ENCODE measurements around the gene RAD51B.

Gene RAD51B

DNA sequence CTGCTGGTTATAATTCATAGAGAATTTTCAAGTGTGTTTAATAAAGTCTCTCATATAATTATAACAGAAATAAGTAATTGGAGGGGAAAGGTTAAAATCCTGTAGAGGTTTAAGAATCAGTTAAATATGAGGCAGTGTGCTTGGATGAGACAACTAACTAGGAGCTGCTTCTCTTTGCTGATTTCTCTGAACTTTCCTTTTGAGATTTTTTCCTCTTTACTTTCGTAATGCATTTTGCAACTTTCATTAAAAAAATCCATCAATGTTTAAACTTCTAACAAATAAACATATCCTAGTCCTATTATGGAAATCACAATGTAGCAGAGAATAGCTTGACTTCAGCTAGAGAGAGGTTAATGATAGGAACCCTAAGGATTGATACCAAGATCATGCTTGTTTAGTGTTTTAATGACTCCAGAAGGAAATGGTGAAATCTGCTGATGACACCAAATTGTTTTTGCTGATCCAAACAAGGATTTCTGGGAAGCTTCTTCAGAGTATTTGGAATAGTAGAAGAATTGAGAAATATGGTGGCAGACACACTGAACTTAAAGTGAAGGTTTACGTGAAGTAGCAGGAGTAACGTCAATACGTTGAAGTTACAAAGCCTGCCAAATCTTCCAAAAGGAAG is 122.6 kb downstream of the RAD51B start:
- H3K9me3 Mint-ChIP-seq, result no peaks in the 10 kb centered on the region
- no peak overlapping the region for H3K27ac Mint-ChIP-seq
- H3K27me3 Mint-ChIP-seq, result no peaks in the 10 kb centered on the region
- H3K36me3 Mint-ChIP-seq, result no peaks in the 10 kb centered on the region
- no peak overlapping the region for H3K4me3 Mint-ChIP-seq
- no peaks in the 10 kb centered on the region for H3K4me1 Mint-ChIP-seq

DNA sequence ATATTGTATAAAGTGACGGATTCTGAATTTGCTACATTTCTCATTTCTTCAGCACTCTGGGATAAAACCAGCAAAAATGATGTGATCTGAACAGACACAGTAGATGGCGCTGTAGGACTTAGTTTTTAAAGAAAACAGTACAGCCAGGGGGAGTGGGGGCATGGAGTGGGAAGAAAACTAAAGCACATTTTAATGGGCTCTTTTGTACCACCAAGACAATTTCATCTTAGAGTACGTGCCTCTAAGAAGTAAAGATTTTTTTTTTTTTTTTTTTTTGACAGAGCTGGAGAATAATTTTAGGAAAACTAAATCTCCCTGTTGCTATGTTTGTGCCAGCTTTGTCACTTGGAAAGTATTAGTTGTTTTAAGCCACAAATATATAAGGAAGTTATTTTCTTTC is 124.4 kb downstream of the RAD51B start:
- Mint-ChIP-seq H3K36me3 (no peaks in the 10 kb centered on the region), H3K4me3 (no peak overlapping the region), H3K27ac (no peak overlapping the region), H3K27me3 (no peaks in the 10 kb centered on the region), H3K4me1 (no peaks in the 10 kb centered on the region), H3K9me3 (no peaks in the 10 kb centered on the region)

DNA sequence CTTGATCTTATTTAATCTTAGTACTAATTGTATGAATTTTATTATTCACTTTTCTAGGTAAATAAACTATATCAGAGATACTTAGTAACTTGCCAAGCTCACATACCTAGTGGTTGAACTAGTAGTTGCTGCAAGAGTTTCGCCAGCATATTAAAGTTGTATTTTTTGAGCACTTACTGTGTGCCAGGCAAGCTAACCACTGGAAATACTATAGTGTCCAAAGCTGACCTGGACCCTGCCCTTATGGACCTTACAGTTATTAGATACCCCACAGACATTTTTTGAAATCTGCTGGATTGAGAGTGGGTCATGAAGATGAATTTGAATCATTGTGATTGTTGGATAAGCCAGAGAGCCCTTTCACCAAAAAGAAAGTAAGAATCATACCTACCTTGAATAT is 125.0 kb downstream of the RAD51B start:
- H3K9me3 Mint-ChIP-seq, result no peaks in the 10 kb centered on the region
- H3K4me3 Mint-ChIP-seq, result no peak overlapping the region
- H3K27ac Mint-ChIP-seq, result no peak overlapping the region
- no peaks in the 10 kb centered on the region for H3K4me1 Mint-ChIP-seq
- no peaks in the 10 kb centered on the region for H3K36me3 Mint-ChIP-seq
- no peaks in the 10 kb centered on the region for H3K27me3 Mint-ChIP-seq

DNA sequence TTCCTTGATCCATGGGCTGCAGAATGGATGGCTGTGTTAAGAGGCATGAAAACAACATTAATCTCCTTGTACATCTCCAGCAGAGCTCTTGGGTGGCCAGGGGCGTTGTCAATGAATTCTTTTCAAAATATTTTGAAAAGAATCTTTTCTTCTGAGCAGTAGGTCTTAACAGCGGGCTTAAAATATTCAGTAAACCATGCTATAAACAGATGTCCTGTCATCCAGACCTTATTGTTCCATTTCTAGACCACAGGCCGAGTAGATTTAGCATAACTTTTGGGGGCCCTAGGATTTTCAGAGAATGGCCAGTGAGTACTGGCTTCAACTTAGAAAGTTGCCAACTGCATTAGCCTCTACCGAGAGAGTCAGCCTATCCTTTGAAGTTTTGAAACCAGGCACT is 130.2 kb downstream of the RAD51B start:
- Mint-ChIP-seq H3K27me3 (no peaks in the 10 kb centered on the region), H3K9me3 (no peaks in the 10 kb centered on the region), H3K36me3 (no peaks in the 10 kb centered on the region), H3K27ac (no peak overlapping the region), H3K4me1 (no peaks in the 10 kb centered on the region), H3K4me3 (no peak overlapping the region)

DNA sequence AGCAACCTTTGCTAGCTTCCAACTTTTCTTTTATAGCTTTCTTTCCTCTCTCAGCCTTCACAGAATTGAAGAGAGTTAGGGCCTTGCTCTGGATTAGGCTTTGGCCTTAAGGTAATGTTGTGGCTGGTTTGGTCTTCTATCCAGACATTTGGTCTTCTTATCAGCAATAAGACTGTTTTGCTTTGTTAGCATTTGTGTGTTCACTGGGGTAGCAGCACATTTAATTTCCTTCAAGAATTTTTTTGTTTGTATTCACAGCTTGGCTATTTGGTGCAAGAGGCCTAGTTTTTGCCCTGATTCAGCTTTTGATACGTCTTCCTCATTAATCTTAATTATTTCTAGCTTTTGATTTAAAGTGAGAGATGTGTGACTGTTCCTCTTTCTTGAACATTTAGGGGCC is 130.8 kb downstream of the RAD51B start:
- H3K9me3 Mint-ChIP-seq, result no peaks in the 10 kb centered on the region

DNA sequence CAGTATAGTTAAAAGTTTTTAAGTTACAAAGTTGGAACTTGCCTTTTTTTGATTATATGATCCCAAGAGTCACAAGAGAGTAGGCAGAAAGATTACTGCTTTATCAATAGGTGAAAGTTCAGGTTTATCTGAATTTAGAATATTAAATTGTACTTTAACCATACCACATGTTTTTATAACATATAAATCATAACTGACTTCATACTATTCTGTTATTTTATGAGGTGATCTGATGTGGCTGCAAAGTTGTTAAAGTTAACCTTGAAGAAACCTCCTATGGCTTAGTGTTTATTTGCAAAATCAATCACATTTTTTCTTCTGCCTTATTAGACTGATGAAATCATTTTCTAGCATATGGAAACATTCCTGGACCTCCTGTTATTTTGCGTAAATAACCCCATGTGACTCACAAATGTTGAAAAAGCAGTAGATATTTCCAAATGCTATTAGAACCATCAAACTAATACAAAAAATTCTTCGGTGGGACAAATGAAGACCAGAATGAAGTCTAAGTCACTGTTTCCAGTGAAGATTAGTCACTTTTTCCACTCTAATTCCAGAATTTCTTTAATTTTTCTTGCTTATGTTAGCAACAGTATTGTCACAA is 132.1 kb downstream of the RAD51B start:
- Mint-ChIP-seq H3K4me1 (no peaks in the 10 kb centered on the region), H3K36me3 (no peaks in the 10 kb centered on the region), H3K27ac (no peak overlapping the region), H3K27me3 (no peaks in the 10 kb centered on the region), H3K9me3 (no peaks in the 10 kb centered on the region), H3K4me3 (no peak overlapping the region)

More for the DNA sequence above, 130.8 kb downstream of the RAD51B start:
- Mint-ChIP-seq H3K27ac (no peak overlapping the region), H3K27me3 (no peaks in the 10 kb centered on the region), H3K4me1 (no peaks in the 10 kb centered on the region), H3K36me3 (no peaks in the 10 kb centered on the region), H3K4me3 (no peak overlapping the region)

DNA sequence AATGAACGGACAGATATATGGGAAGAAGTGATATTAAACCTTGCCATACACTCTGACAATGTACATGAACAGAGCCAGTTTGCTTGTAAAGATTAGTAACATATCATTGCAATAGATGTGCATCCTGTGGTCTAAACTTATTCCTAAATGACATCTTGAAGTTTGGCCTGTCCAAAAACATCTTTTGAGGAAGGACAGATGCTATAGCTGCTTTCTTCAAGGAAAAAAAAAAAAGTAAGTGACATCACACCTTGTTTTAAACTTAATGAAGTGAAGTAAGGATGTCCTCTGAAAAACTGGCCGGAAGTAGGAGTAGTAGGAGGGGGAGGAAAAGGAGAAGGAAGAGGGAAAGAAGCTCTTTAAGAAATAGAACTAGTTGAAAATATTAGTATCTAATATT is 132.8 kb downstream of the RAD51B start:
- Mint-ChIP-seq H3K27me3 (no peaks in the 10 kb centered on the region), H3K36me3 (no peaks in the 10 kb centered on the region), H3K4me3 (no peak overlapping the region), H3K27ac (no peak overlapping the region), H3K4me1 (no peaks in the 10 kb centered on the region), H3K9me3 (no peaks in the 10 kb centered on the region)

DNA sequence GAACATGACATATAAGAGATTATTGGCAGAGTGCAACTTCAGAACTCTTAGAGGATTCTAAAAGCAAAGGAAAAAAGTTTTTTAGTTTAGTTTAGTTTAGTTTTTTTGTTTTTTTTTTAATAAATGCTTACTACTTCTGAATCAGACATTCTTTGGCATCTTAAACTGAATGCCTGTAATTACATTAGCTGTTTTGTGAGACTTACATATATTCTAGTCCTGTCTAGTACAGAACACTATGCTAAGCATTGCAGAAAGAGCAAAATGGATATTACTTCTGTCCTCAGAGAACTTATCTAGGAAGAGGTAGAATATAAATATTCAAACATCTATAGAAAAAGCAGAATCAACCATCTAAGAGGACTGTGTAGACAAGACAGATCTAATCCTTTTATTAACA is 133.2 kb downstream of the RAD51B start:
- Mint-ChIP-seq H3K27ac (no peak overlapping the region), H3K4me3 (no peak overlapping the region), H3K27me3 (no peaks in the 10 kb centered on the region)

DNA sequence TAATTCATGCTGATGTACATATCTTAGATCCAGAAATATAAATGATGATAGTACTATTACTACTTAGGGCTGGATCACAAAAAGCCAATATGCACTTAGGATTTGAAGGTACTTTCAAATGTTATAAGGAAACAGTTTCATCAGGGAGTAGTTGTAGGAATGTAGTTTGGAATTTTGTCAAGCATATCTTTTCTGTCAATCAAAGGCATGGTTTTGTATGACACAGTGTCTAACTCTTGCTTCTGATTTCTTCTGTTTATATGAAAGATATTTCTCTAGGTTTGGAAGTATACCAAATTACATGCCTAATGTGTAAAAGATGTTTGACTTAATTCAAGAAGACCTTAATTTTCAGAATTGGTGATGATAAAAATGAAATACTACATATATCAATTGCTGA is 135.7 kb downstream of the RAD51B start:
- no peak overlapping the region for H3K4me3 Mint-ChIP-seq
- no peaks in the 10 kb centered on the region for H3K36me3 Mint-ChIP-seq
- H3K9me3 Mint-ChIP-seq, result no peaks in the 10 kb centered on the region
- H3K27me3 Mint-ChIP-seq, result no peaks in the 10 kb centered on the region
- H3K4me1 Mint-ChIP-seq, result no peaks in the 10 kb centered on the region
- no peak overlapping the region for H3K27ac Mint-ChIP-seq

More for the DNA sequence above, 133.2 kb downstream of the RAD51B start:
- no peaks in the 10 kb centered on the region for H3K4me1 Mint-ChIP-seq
- no peaks in the 10 kb centered on the region for H3K9me3 Mint-ChIP-seq
- no peaks in the 10 kb centered on the region for H3K36me3 Mint-ChIP-seq

DNA sequence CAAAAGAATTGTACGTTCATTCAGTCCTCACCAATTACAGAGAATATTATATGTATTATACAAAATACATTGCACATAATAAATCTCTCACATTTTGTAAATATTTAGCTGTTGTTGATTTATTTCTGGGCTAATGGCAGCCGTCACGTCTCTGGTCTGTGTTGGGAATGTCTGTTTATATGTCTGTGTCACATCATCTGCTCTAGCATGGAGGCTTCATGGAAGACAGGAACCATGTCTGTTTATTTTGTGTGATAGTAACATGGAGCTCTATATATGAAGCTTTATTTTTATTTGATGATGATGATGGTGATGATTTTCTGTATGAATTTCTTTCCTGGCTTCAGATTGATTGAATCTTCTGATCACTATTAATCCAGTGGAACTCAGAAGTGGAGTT is 138.4 kb downstream of the RAD51B start:
- Mint-ChIP-seq H3K27ac (no peak overlapping the region), H3K4me3 (no peak overlapping the region), H3K36me3 (no peaks in the 10 kb centered on the region), H3K4me1 (peaks cover 8% of the 10 kb centered on the region), H3K27me3 (no peaks in the 10 kb centered on the region), H3K9me3 (no peaks in the 10 kb centered on the region)

DNA sequence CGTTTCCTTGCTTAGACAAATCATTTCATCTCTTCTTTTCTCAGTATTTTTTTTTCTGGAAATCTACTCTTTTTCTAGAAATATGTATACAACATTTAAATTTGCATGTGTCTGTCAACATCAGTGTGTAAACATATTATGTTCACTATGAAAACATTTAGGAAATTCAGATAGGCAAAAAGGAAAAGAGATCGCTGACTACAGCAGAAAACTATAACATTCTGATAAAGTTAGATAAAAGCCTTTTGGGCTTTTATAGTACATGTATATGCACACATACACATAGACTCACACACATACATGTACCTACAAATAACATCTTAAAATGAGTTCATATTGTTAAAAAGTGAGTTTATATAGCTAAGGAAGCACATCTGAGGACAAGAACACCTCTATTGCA is 142.1 kb downstream of the RAD51B start:
- Mint-ChIP-seq H3K27ac (no peak overlapping the region), H3K9me3 (peaks cover 4% of the 10 kb centered on the region), H3K4me1 (peaks cover 8% of the 10 kb centered on the region), H3K36me3 (peaks cover 12% of the 10 kb centered on the region), H3K27me3 (no peaks in the 10 kb centered on the region), H3K4me3 (no peak overlapping the region)

DNA sequence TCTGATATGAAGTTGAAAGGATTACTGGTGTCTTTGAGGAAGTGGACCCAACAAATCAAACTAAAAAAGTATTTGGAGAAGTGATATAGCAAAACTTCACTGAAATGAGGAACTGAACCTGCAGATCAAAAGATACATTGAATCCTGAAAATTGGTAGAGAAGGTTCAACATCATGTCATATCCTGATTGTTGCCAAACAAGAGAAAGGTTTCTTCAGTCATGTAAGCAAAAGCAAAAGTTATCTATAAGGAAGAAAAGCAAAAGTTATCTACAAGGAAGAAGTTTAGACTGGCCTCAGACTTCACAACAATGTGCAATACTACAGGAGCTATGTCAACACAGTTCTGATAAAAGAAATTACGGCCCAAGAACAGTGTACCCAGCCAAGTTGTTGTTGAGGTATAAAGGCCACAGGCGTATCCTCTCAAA is 142.7 kb downstream of the RAD51B start:
- no peak overlapping the region for H3K27ac Mint-ChIP-seq
- H3K4me3 Mint-ChIP-seq, result no peak overlapping the region
- peaks cover 17% of the 10 kb centered on the region for H3K36me3 Mint-ChIP-seq
- H3K27me3 Mint-ChIP-seq, result no peaks in the 10 kb centered on the region
- H3K4me1 Mint-ChIP-seq, result peaks cover 8% of the 10 kb centered on the region
- H3K9me3 Mint-ChIP-seq, result peaks cover 5% of the 10 kb centered on the region

DNA sequence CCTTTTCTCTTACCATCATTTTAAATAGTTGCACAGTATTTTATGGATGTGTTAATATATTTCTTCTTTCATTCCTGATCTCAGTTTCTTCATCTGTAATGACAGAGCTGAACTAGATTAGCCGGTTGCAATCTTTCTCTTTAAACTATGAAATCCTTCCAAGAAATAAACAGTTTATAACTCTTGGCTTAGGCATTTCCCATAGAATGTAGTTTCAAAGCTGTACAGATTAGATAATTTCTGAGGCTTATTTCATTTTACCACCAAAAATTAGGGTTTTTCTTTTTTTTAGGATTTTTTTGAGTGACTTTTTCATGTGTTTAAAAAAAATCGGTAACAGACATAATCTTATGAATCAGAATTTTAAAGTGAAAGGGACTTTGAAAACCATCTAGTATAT is 144.0 kb downstream of the RAD51B start:
- Mint-ChIP-seq H3K36me3 (peaks cover 25% of the 10 kb centered on the region), H3K27me3 (no peaks in the 10 kb centered on the region), H3K27ac (no peak overlapping the region), H3K9me3 (peaks cover 5% of the 10 kb centered on the region), H3K4me1 (peaks cover 8% of the 10 kb centered on the region), H3K4me3 (no peak overlapping the region)

DNA sequence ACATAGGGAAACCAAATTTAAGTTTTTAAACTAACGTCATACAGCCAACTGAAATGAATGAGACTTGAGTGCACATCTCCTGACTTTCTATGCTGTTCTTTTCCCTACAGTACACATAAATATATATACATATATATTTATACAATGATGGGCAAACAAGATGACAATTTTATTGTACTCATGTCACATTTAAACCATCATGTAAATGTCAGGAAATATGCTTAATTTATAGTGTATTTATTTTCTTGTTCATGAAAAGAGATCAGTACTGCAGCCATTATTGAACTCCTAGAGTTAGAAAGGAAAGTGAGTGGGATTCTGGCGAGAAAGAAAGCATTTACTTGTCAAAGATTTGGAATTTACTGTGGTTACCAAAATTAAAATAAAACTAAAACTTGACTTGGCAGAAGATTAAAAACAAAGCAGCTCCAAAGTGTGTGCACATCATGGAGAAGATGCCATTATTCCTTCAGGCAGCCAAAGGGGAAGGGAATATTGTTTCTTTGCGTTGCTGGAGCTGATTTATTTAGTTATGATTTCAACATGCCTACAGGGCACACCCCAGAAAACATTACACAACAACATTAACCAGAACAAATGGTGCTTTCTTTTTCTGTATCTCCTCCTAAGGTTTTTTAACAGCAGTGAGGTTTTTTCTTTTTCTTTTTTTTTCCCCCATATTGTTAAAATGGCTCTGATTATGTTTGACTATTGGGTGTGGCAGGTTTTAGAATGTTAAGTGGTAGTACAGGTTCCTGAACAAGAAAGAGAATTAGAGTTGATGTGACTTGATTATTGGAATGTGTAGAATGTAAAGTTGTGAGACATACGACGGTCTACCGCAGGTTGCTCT is 144.6 kb downstream of the RAD51B start:
- H3K27ac Mint-ChIP-seq, result no peak overlapping the region
- H3K4me3 Mint-ChIP-seq, result no peak overlapping the region
- H3K36me3 Mint-ChIP-seq, result peaks cover 28% of the 10 kb centered on the region
- no peaks in the 10 kb centered on the region for H3K27me3 Mint-ChIP-seq
- H3K9me3 Mint-ChIP-seq, result peaks cover 5% of the 10 kb centered on the region
- peaks cover 8% of the 10 kb centered on the region for H3K4me1 Mint-ChIP-seq

DNA sequence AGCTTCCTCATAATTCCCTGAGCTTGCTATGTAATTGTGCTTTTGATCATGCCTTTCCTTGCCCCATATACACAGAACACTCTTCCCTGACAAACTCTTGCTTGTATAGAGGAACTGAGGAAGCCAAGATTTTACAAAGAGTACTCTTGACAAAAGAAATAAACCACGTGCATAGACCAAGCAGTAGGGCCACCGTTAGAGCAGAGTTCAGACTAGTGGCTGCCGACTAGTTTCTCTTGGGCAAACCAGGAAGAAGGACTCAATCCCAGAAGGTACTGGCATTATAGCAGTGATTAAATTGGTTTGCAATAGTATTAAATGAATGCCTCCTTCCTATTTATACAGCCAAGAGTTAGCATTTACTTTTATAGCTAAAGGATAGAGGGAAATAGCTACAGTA is 146.1 kb downstream of the RAD51B start:
- Mint-ChIP-seq H3K4me3 (no peak overlapping the region), H3K27ac (no peak overlapping the region), H3K27me3 (no peaks in the 10 kb centered on the region), H3K4me1 (peaks cover 8% of the 10 kb centered on the region), H3K36me3 (peaks cover 29% of the 10 kb centered on the region), H3K9me3 (peaks cover 5% of the 10 kb centered on the region)

DNA sequence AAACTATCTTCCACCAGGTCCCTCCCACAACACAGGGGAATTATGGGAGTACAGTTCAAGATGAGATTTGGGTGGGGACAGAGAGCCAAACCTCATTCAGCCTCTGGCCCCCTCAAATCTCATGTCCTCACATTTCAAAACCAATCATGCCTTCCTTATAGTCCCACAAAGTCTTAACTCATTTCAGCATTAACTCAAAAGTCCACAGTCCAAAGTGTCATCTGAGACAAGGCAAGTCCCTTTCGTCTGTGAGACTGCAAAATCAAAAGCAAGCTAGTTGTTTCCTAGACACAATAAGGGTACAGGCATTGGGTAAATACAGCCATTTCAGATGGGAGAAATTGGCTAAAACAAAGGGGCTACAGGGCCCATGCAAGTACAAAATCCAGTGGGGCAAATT is 147.6 kb downstream of the RAD51B start:
- no peaks in the 10 kb centered on the region for H3K27me3 Mint-ChIP-seq
- no peak overlapping the region for H3K4me3 Mint-ChIP-seq
- H3K4me1 Mint-ChIP-seq, result peaks cover 1% of the 10 kb centered on the region
- H3K9me3 Mint-ChIP-seq, result peaks cover 5% of the 10 kb centered on the region
- H3K27ac Mint-ChIP-seq, result no peak overlapping the region
- peaks cover 29% of the 10 kb centered on the region for H3K36me3 Mint-ChIP-seq
